Measurements from ENCODE around the gene JPH4. TPM values are rescaled to one million over a fixed set of nuclear protein-coding genes. Genes with fewer than 3 reads are reported as not detected.

The JPH4 gene
- total RNA-seq, 1 donor from 2014 or later: 2.0 TPM

DNA sequence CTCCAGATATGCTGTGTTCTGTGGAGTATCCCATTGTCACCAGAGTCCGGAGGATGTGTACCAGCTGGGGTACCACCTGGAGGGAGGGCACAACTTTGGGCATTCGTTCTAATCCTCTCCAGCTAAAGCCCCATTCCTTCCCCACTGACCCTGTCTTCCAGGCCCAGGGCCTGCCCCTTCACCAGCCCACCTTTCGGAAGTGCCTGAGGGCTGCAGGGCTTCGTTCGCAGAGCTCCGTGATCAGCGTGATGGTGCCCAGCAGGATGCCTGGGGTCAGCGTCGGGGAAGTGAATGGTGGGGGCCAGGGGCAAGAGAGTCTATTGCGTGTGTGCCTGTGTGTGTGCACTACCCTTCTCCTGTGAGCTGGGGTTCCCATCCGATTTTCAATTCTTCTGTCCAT is 13.0 kb downstream of the JPH4 start:
- Mint-ChIP-seq H3K27me3 (no peaks in the 10 kb centered on the region), H3K27ac (no peak overlapping the region), H3K4me3 (no peak overlapping the region), H3K9me3 (no peaks in the 10 kb centered on the region), H3K36me3 (ENCODE audit: low read depth) (peaks cover 56% of the 10 kb centered on the region), H3K4me1 (peaks cover 35% of the 10 kb centered on the region)
- ChIA-PET CTCF (no interaction called here), POLR2A (interaction anchor here (0.5 to 3.2 kb wide), 3 partner anchors 9 to 568 kb away, joined by 3 to 41 read pairs (median 7); partner anchors contain the start of genes THTPA and ZFHX2)
- ATAC-seq (ENCODE audit: low read depth) (no peak), DNase-seq (no peak)
- intact Hi-C loops (cut with micrococcal nuclease): no loop called here
- TF ChIP-seq, protein P1, sequence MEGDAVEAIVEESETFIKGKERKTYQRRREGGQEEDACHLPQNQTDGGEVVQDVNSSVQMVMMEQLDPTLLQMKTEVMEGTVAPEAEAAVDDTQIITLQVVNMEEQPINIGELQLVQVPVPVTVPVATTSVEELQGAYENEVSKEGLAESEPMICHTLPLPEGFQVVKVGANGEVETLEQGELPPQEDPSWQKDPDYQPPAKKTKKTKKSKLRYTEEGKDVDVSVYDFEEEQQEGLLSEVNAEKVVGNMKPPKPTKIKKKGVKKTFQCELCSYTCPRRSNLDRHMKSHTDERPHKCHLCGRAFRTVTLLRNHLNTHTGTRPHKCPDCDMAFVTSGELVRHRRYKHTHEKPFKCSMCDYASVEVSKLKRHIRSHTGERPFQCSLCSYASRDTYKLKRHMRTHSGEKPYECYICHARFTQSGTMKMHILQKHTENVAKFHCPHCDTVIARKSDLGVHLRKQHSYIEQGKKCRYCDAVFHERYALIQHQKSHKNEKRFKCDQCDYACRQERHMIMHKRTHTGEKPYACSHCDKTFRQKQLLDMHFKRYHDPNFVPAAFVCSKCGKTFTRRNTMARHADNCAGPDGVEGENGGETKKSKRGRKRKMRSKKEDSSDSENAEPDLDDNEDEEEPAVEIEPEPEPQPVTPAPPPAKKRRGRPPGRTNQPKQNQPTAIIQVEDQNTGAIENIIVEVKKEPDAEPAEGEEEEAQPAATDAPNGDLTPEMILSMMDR (IDR thresholded peaks at IDR 0.05): no peak

DNA sequence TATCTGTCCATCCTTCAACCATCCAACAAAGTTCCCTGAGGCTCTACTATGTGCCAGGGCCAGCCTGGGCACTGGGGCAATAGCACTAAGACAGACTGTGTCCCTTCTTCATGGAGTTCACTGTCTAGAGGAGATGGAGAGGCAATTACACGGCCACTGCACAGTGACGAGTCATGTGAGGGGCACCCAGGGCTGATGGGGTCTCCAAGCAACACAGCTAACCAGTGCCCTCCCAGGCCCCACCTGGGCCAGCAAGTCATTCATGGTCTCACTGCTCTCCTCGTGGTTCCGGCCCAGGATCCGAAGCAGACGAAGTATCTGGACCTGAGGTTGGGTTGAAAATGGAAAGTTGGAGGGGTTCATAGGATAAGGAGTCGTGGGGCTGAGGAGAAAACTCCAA is 13.7 kb downstream of the JPH4 start:
- CTCF ChIA-PET: no interaction called here
- intact Hi-C loops (cut with micrococcal nuclease): no loop called here

DNA sequence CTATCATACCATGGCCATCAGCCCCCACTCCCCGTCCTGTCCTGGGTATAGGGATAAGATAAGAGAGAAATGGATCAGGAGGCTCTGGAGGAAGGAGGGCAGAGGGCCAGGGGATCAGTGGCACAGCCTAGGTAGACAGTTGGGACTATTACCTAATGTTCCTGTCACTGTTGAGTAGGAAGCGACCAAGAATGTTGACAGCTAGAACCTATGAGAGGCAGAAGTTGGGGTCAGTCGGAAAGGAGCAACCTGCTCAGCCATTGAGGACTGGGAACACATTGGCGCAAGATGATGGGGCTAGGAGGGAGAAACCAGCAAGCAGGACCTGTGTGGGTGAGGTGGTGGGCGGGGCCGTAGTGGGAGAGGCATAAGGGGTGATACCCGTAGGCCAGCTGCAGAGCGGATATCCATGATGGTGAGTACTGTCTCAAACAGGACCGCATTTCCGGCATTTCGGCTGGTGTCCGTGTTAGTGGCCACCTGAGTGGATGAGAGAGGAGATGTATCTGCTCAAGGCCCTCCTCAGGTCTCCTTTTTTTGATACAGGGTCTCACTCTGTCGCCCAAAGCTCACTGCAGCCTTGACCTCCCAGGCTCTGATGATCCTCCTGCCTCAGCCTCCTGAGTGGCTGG is 14.3 kb downstream of the JPH4 start:
- peaks cover 35% of the 10 kb centered on the region for H3K4me1 Mint-ChIP-seq
- intact Hi-C loops (cut with micrococcal nuclease): no loop called here
- no peak for DNase-seq
- no peaks in the 10 kb centered on the region for H3K27me3 Mint-ChIP-seq
- no peak overlapping the region for H3K27ac Mint-ChIP-seq
- no peak for ATAC-seq (ENCODE audit: low read depth)
- CTCF ChIA-PET: interaction anchor here (1.8 to 1.9 kb wide), 2 partner anchors 13 to 86 kb away, joined by 8 to 32 read pairs; partner anchors contain the start of gene ZFHX2
- POLR2A ChIA-PET: interaction anchor here (2.0 kb wide), 1 partner anchor 87 kb away, joined by 13 read pairs; no protein-coding TSS in a partner anchor
- no peaks in the 10 kb centered on the region for H3K9me3 Mint-ChIP-seq
- TF ChIP-seq, protein P1 (IDR thresholded peaks at IDR 0.05): no peak
- H3K36me3 Mint-ChIP-seq (ENCODE audit: low read depth): peaks cover 68% of the 10 kb centered on the region
- H3K4me3 Mint-ChIP-seq: no peak overlapping the region

More for the DNA sequence above, 13.7 kb downstream of the JPH4 start:
- no peak for ATAC-seq (ENCODE audit: low read depth)
- DNase-seq: no peak
- Mint-ChIP-seq H3K27me3 (no peaks in the 10 kb centered on the region), H3K27ac (no peak overlapping the region), H3K4me3 (no peak overlapping the region), H3K9me3 (no peaks in the 10 kb centered on the region), H3K36me3 (ENCODE audit: low read depth) (peaks cover 63% of the 10 kb centered on the region), H3K4me1 (peaks cover 35% of the 10 kb centered on the region)
- POLR2A ChIA-PET: interaction anchor here (0.5 kb wide), 1 partner anchor 568 kb away, joined by 7 read pairs; no protein-coding TSS in a partner anchor
- TF ChIP-seq, protein P1 (IDR thresholded peaks at IDR 0.05): no peak

DNA sequence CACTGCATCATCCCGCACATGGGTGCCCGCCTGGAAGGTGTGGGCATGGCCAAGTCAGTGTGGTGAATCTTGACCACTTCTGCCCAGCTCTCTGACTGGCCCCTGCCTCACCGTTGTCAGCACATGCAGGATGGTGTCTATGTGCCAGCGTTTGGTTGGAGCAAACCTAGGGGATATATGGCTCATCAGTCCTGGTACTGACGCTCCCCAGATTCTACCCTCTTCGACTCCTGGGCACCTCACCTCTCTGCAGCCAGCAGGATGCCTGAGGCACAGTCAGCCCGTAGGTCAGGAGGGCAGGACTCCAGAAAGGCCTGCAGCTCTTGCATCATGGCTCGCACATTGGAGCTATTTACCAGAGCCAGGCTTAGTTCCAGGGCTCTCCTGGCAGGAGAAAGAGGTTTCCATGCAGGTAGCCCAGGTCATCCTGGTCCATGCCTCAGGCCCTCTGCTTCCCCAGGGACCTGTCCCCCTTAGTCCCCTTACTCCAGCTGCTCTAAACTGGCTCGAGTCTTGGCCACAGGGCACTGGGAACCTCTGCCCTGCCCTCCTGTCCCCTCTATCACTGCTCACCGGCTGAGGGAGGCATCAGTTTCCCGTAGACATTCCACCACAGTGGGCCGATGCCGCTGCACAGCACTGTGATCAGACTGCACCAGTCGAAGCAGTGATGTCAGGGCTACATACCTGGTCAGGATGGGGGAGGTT is 15.0 kb downstream of the JPH4 start:
- Mint-ChIP-seq H3K36me3 (ENCODE audit: low read depth) (peaks cover 71% of the 10 kb centered on the region), H3K27me3 (no peaks in the 10 kb centered on the region), H3K27ac (no peak overlapping the region), H3K9me3 (no peaks in the 10 kb centered on the region), H3K4me3 (no peak overlapping the region), H3K4me1 (peaks cover 33% of the 10 kb centered on the region)
- DNase-seq (no peak), ATAC-seq (ENCODE audit: low read depth) (no peak)
- POLR2A ChIA-PET: interaction anchor here (1.0 to 2.0 kb wide), 2 partner anchors 12 to 86 kb away, joined by 3 to 13 read pairs; partner anchors contain the start of gene ZFHX2
- CTCF ChIA-PET: interaction anchor here (0.6 to 1.9 kb wide), 7 partner anchors 12 to 545 kb away, joined by 3 to 32 read pairs (median 4); partner anchors contain the start of gene ZFHX2
- intact Hi-C loops (cut with micrococcal nuclease): no loop called here
- TF ChIP-seq, protein P1 (IDR thresholded peaks at IDR 0.05): no peak

All from activated B cell treated with CpG ODN at 0.5 μM for 24 hours (primary cell).